Keratinocyte (primary cell): ENCODE data around the gene PRKAG2. TPM values are rescaled to one million over a fixed set of nuclear protein-coding genes. Genes with fewer than 3 reads are reported as not detected.
"Not testable (repeated sequence)": the region's sequence is repeated elsewhere in the genome, so short reads cannot be mapped to it uniquely, and the experiment has no call there.

ENCODE experiments used
- DNase-seq: peaks from one replicate; pipeline ENCODE4 v3.0.0-alpha.2; 2011; ENCODE audit warnings: low read depth, missing footprints, low spot score
- FAIRE-seq: peaks from 2 replicates; lab custom pipeline; 2011; peaks lifted over from hg19 to GRCh38; lab: Jason Lieb, UNC
- H2AFZ ChIP-seq: 2 replicates; pipeline ENCODE4 v1.6.0; 2012; ENCODE audit warnings: low read length, control low read depth, inconsistent platforms; ENCODE audit not compliant: control insufficient read depth
- H3K27ac ChIP-seq: 2 replicates; pipeline ENCODE4 v1.5.1; 2011; ENCODE audit warnings: low read length; ENCODE audit not compliant: control insufficient read depth, insufficient read depth
- H3K27me3 ChIP-seq: 3 replicates; pipeline ENCODE4 v1.6.0; 2011; ENCODE audit warnings: low read length; ENCODE audit not compliant: control insufficient read depth, insufficient read depth; ENCODE audit errors: extremely low read depth
- H3K36me3 ChIP-seq, 2 experiments: 2 replicates in 1 of 2; 3 replicates in 1 of 2; pipeline ENCODE4 v1.5.1; 2011; ENCODE audit warnings: low read length in 2 of 2, mild to moderate bottlenecking in 1 of 2; ENCODE audit not compliant: control insufficient read depth in 2 of 2, insufficient read depth in 2 of 2; ENCODE audit errors: extremely low read depth in 1 of 2
- H3K4me1 ChIP-seq: 3 replicates; pipeline ENCODE4 v1.5.1; 2011; ENCODE audit warnings: low read length; ENCODE audit not compliant: control insufficient read depth, insufficient read depth; ENCODE audit errors: extremely low read depth
- H3K4me2 ChIP-seq: 3 replicates; pipeline ENCODE4 v1.6.0; 2011; ENCODE audit warnings: low read depth, low read length; ENCODE audit not compliant: control insufficient read depth, insufficient read depth; ENCODE audit errors: extremely low read depth
- H3K4me3 ChIP-seq, 3 experiments: fragments of 200-600 bp in 1 of 3; sonication (generic) in 1 of 3; 2 replicates in 2 of 3; 3 replicates in 1 of 3; pipeline ENCODE4 v1.5.1; 2011 to 2016; ENCODE audit warnings: low read length in 3 of 3, mild to moderate bottlenecking in 3 of 3, control low read depth in 2 of 3, inconsistent platforms in 1 of 3, low read depth in 1 of 3, mixed read lengths in 1 of 3, mixed run types in 1 of 3, moderate library complexity in 1 of 3; ENCODE audit not compliant: control insufficient read depth in 2 of 3, insufficient read depth in 2 of 3; ENCODE audit errors: extremely low read depth in 1 of 3
- H3K79me2 ChIP-seq: 2 replicates; pipeline ENCODE4 v1.6.0; 2012; ENCODE audit warnings: low read length; ENCODE audit not compliant: control insufficient read depth, insufficient read depth
- H3K9ac ChIP-seq: 3 replicates; pipeline ENCODE4 v1.6.0; 2011; ENCODE audit warnings: low read length; ENCODE audit not compliant: control insufficient read depth, insufficient read depth; ENCODE audit errors: extremely low read depth
- H3K9me1 ChIP-seq: 3 replicates; pipeline ENCODE4 v1.6.0; 2011; ENCODE audit warnings: low read length; ENCODE audit not compliant: control insufficient read depth, insufficient read depth; ENCODE audit errors: extremely low read depth
- H3K9me3 ChIP-seq: 2 replicates; pipeline ENCODE4 v1.5.1; 2012; ENCODE audit warnings: low read depth, low read length; ENCODE audit not compliant: control insufficient read depth
- H4K20me1 ChIP-seq: 3 replicates; pipeline ENCODE4 v1.6.0; 2011; ENCODE audit warnings: low read length; ENCODE audit not compliant: control insufficient read depth, insufficient read depth; ENCODE audit errors: extremely low read depth
- EZH2 ChIP-seq: IDR thresholded peaks from one replicate; pipeline ENCODE4 v1.6.1; 2012; ENCODE audit warnings: inconsistent platforms, mild to moderate bottlenecking, low read length, moderate library complexity
- dilution Hi-C: fragments of 300-500 bp; cut with MboI; formaldehyde crosslinking; loops from one replicate; pipeline ENCODE4 v1.7.0; 2020; ENCODE audit warnings: low sequenced_read_pairs; ENCODE audit not compliant: extremely low pct_ligation_motif_present
- polyA plus RNA-seq, 5 experiments: library from polyadenylated mRNA; depleted of rRNA in 3 of 5; stranded (reverse) in 3 of 5; stranded (forward) in 1 of 5; unstranded in 1 of 5; fragments of >200 nt; gene quantifications; 1 replicate in 1 of 5; 2 replicates in 3 of 5; 3 replicates in 1 of 5; pipeline versions ENCODE4 v1.2.1 to v1.2.3, GENCODE V29; 2011 to 2012; ENCODE audit warnings: missing spikeins in 2 of 5, low read depth in 1 of 5, low replicate concordance in 1 of 5
- TF ChIP-seq, protein P1 (sequence below), 3 experiments: IDR thresholded peaks in 1 of 3; conservative IDR thresholded peaks in 1 of 3; optimal IDR thresholded peaks in 1 of 3; 2 replicates in 2 of 3; 3 replicates in 1 of 3; pipeline versions ENCODE3 to v1.5.1; 2011; ENCODE audit warnings: low read length in 3 of 3, mild to moderate bottlenecking in 3 of 3, moderate library complexity in 2 of 3, control low read depth in 1 of 3, inconsistent platforms in 1 of 3; ENCODE audit not compliant: insufficient read depth in 2 of 3; ENCODE audit errors: extremely low read depth in 1 of 3

Gene PRKAG2
- polyA plus RNA-seq, 1 donor (not counting 4 experiments of a cell fraction or from before 2014, with no cell fraction given), result 39.5 TPM

DNA sequence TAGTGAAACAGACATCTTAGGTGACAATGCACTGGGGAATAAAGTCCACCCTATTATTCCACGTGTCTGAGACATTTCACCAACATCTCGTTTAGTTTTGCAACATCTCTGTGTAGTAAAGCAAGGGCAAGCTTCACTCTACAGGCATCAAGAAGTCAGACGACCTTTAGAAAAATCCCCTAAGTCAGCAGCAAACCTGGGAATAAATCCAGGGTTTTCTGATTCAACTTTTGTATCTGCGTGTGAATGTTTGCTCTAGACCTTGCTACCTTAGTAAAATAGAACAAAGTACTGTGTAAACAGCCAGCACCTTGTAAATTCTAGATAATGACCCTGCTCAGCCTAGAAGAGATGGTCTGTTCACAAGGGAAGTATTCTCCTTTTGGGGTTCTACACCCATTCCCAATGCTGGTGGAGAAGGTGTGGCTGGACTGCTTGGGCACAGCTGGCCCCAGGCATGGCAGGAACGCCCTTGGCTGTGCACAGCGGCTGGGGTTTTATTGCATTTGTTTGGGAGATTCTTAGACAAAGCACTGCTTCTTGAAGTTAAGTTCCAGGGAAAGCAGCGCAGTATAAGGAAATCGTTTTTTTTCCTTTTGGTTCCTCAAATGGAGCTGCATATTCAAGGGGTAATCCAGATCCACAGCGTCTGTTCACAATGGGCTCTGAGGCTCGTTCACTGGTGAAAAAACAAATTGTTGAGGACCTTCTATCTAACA lies 41.0 kb upstream of the PRKAG2 start:
- no peak for TF ChIP-seq EZH2
- TF ChIP-seq, protein P1, sequence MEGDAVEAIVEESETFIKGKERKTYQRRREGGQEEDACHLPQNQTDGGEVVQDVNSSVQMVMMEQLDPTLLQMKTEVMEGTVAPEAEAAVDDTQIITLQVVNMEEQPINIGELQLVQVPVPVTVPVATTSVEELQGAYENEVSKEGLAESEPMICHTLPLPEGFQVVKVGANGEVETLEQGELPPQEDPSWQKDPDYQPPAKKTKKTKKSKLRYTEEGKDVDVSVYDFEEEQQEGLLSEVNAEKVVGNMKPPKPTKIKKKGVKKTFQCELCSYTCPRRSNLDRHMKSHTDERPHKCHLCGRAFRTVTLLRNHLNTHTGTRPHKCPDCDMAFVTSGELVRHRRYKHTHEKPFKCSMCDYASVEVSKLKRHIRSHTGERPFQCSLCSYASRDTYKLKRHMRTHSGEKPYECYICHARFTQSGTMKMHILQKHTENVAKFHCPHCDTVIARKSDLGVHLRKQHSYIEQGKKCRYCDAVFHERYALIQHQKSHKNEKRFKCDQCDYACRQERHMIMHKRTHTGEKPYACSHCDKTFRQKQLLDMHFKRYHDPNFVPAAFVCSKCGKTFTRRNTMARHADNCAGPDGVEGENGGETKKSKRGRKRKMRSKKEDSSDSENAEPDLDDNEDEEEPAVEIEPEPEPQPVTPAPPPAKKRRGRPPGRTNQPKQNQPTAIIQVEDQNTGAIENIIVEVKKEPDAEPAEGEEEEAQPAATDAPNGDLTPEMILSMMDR (optimal IDR thresholded peaks at IDR 0.05 in 1 of 3, IDR thresholded peaks at IDR 0.05 in 1 of 3, conservative IDR thresholded peaks at IDR 0.05 in 1 of 3; ENCODE audit: extremely low read depth in 1 of 3, insufficient read depth in 2 of 3, low read length in 3 of 3), result no peak
- no peaks in the 10 kb centered on the region for H3K9me3 ChIP-seq
- H3K9ac ChIP-seq, result no peak overlapping the region
- DNase-seq (no peak), FAIRE-seq (no peak)
- H3K4me1 ChIP-seq, result no peaks in the 10 kb centered on the region
- no peaks in the 10 kb centered on the region for H3K9me1 ChIP-seq
- no peak overlapping the region for H3K27ac ChIP-seq
- H4K20me1 ChIP-seq, result no peaks in the 10 kb centered on the region
- dilution Hi-C loops, result no loop called here
- no peak overlapping the region for H3K4me2 ChIP-seq
- peaks cover 8% of the 10 kb centered on the region for H3K27me3 ChIP-seq
- no peak overlapping the region for H3K4me3 ChIP-seq
- no peak overlapping the region for H2AFZ ChIP-seq
- no peaks in the 10 kb centered on the region for H3K79me2 ChIP-seq
- H3K36me3 ChIP-seq, result no peaks in the 10 kb centered on the region

DNA sequence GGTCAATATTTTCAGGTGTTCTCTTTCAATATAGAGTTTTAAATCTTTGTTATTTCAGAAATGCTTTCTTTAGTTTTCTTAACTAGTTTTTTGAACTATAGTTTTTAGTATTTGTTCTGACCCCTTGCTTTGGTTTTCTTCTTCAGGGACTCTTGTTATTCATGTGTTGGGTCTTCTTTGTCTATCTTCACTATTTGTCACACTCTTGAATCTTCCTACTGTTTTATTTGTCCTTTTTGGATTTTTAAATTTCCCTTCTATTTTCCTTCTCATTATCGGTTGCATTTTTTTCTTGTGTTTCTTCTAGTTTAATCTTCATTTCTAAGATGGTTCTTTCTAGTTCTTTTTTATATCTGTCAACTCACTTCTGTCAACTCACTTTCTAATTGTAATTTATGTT lies 37.1 kb upstream of the PRKAG2 start:
- no peak overlapping the region for H2AFZ ChIP-seq
- FAIRE-seq, result no peak
- no peaks in the 10 kb centered on the region for H3K9me3 ChIP-seq
- peaks cover 8% of the 10 kb centered on the region for H3K27me3 ChIP-seq
- no peak for TF ChIP-seq EZH2
- TF ChIP-seq, protein P1 (optimal IDR thresholded peaks at IDR 0.05 in 1 of 3, IDR thresholded peaks at IDR 0.05 in 1 of 3, conservative IDR thresholded peaks at IDR 0.05 in 1 of 3; ENCODE audit: extremely low read depth in 1 of 3, insufficient read depth in 2 of 3, low read length in 3 of 3), result no peak
- no peak for DNase-seq
- no peaks in the 10 kb centered on the region for H3K9me1 ChIP-seq
- no peaks in the 10 kb centered on the region for H4K20me1 ChIP-seq
- no peaks in the 10 kb centered on the region for H3K79me2 ChIP-seq
- no peak overlapping the region for H3K9ac ChIP-seq
- no peak overlapping the region for H3K4me3 ChIP-seq
- dilution Hi-C loops, result no loop called here
- H3K4me1 ChIP-seq, result no peaks in the 10 kb centered on the region
- no peaks in the 10 kb centered on the region for H3K36me3 ChIP-seq
- no peak overlapping the region for H3K27ac ChIP-seq
- H3K4me2 ChIP-seq, result no peak overlapping the region

DNA sequence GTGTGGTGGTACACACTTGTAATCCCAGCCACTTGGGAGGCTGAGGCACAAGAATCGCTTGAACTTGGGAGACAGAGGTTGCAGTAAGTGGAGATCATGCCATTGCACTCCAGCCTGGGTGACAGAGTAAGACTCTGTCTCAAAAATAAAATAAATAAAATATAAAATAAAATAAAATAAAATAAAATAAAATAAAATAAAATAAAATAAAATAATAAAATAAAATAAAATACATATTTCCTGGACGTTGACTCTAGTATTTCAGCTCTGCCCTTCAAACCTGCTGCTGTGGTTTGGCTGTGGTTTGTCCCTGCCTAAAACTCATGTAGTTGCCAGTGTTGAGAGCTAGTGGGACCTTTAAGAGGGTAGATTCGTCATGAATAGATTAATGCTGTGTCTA lies 33.7 kb upstream of the PRKAG2 start:
- H3K36me3 ChIP-seq, H3K4me3 ChIP-seq, H3K9me1 ChIP-seq, H3K9ac ChIP-seq, H3K27me3 ChIP-seq, H3K27ac ChIP-seq, H3K4me1 ChIP-seq, FAIRE-seq, dilution Hi-C loops, H4K20me1 ChIP-seq, H3K9me3 ChIP-seq, H2AFZ ChIP-seq, DNase-seq, H3K79me2 ChIP-seq, H3K4me2 ChIP-seq: not testable (repeated sequence)

DNA sequence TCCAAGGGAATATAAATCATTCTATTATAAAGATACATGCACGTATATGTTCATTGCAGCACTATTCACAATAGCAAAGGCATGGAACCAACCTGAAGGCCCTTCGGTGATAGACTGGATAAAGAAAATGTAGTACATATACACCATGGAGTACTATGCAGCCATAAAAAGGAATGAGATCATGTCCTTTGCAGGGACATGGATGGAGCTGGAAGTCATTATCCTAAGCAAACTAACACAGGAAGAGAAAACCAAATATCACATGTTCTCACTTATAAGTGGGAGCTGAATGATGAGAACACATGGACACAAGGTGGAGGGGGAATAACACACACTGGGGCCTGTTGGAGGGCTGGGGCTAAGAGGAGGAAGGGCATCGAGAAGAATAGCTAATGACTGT lies 30.2 kb upstream of the PRKAG2 start:
- dilution Hi-C loops, FAIRE-seq: not testable (repeated sequence)

More for the DNA sequence above, 30.2 kb upstream of the PRKAG2 start:
- H3K9me1 ChIP-seq, H3K4me1 ChIP-seq, H3K79me2 ChIP-seq, H3K9ac ChIP-seq, H2AFZ ChIP-seq, H3K4me3 ChIP-seq, H3K36me3 ChIP-seq, DNase-seq, H4K20me1 ChIP-seq, H3K4me2 ChIP-seq, H3K27ac ChIP-seq, H3K27me3 ChIP-seq, H3K9me3 ChIP-seq: not testable (repeated sequence)
